GF-D8 (cell line): ENCODE measurements around the gene DBI.

Source experiments
- DNase-seq: peaks from one replicate; lab custom pipeline; 2025; lab: John Stamatoyannopoulos, UW

Gene DBI

DNA sequence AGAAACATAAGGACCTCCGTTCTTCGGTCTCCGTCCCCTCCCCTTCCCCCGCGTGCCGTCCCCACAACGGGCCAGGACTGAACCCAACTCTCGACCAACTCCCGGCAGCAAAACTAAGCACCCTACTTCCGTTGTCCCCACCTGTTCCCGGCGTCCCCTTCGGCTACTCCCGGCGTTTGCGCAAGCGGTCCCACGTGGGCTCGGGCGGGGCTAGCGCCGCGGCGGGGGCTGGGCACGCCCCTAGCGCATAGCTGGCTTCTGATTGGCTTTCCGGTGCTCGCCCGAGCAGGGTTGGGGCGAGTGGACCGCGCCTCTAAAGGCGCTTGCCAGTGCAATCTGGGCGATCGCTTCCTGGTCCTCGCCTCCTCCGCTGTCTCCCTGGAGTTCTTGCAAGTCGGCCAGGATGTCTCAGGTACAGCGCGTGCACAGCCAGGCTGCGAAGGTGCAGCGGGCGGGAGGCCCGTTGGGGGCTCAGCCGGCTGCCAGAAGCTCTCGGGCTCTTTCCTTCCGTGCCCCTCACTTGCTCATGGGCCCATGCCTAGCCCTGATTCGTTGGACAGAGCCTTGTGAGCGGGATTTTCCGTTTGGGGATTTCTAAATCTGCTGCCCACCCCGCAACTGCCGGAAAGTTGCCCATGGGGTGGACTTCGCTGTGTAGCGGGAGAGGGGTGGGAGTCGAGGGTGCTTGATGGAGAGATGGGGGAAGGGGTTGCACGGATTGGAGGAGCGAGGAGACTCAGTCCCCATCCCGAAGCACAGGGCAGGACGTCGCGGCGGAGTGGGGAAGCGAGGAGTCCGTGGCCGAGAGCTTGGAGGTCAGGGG lies at the start of gene DBI, which contains the start of gene C2orf76:
DBI (plus strand) TSS at position 329 of the 823 bp plus-strand sequence; CDS start at position 404, 75 bp downstream.
C2orf76 (minus strand) TSS at position 186 of the 823 bp plus-strand sequence. CDS start 26,875 bp downstream, outside the sequence.
- DNase-seq = peak; percentile 91

DNA sequence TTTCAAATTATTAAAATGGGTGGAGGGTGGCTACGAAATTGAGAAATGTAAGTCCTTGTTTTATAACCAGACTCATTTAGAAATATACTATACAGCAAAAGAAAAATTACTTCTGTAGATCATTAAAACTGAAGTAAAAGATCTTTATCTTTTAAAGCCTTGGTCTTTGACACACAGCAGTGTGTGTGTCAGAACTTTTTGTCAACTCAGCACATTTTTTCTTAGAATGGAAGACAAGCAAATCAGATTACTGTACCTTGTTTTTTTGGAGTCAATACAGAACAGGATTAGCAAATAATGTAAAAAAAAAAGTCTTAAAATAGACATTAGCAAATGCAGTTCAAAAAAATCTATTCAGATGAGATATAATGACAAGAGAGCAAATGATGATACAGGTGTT lies 49.2 kb upstream of the DBI start:
- DNase-seq = no peak

DNA sequence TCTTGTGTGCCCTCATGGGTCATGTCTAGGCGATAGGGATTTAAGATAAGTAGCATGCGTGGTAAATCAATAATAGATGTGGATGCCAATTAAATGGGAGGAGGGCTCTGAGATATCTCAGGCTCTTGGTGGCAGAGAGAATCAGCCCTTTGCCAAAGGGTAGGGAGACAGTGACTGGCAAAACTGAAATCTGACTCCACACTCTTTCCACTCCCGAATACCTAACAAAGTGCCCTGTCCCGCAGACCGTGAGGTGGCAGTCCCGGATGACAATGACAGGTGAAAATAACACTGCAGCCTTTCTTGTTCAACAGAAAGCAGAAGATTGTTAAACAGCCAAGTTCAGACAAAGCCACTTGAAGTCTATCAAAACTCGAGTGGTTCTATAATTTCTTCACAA lies 47.2 kb upstream of the DBI start:
- no peak for DNase-seq

DNA sequence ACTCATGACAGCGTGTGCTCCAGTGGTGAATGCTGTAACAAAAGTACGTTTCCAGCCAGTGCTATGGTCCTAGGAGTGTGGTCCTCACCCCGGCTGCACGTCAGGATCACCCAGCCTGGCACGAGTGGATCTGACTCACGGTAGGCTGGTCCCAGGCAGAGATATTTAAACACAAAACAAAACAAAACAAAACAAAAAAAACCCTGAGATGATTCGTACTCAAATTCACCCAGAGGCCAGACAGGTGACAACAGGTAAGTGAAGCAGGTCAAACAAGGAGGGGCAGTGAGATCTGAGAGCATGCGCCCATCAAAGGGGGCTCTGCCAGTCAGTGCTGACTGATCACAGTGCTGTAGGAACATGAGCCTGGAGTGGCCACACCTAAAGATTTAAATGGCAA lies 43.3 kb upstream of the DBI start:
- no peak for DNase-seq

DNA sequence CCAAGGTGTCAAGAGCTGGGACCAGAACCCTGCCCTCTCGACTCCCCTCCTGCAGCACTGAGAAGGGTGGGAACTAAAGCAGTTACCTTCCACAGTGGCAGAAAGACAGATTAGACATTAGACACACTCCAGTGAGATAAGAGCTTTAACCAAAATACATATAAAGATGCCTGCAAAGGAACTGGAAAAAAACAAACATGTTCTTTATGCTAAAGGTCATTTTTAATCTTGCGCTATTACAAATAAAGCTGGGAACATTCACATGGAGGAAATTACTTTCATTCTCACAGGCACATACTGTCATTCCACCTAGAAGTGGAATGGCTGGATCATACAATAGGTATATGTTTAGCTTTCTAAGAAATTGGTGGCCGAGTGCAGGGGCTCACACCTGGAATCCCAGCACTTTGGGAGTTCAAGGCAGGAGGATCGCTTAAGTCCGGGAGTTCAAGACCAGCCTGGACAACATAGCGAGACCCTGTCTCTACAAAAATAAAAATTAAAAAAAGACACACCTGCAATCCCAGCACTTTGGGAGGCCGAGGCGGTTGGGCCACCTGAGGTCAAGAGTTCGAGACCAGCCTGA lies 42.0 kb upstream of the DBI start:
- DNase-seq = no peak

DNA sequence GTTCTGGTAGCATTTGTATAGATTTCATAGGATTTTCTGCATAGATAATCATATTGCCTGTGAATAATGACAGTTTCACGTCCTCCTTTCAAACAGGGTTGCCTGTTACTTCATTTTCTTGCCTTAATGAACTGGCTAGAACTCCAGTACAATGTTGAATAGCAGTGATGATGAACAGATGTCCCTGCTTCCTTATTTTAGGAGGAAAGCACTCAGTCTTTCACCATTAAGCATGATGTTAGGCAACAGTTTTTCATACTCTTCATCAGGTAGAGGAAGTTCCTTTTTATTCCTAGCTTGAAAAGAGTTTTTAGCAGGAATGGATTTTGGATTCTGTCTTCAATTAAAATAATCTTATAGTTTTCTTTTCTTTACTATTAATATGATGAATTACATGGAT lies 39.8 kb upstream of the DBI start:
- DNase-seq = peak; percentile 92

DNA sequence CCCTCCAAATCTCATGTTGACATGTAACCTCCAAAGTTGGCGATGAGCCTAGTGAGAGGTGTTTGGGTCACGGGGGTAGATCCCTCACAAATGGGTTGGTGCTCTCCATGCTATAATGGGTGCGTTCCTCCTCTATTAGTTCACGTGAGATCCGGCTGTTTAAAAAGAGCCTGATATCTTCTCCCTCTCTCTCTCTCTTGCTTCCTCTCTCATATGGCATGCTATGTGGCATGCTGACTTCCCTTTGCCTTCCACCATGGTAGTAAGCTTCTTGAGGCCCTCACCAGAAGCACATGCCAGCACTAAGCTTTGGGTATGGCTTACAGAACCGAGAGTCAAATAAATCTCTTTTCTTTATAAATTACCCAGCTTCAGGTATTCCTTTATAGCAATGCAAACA lies 39.3 kb upstream of the DBI start:
- no peak for DNase-seq

DNA sequence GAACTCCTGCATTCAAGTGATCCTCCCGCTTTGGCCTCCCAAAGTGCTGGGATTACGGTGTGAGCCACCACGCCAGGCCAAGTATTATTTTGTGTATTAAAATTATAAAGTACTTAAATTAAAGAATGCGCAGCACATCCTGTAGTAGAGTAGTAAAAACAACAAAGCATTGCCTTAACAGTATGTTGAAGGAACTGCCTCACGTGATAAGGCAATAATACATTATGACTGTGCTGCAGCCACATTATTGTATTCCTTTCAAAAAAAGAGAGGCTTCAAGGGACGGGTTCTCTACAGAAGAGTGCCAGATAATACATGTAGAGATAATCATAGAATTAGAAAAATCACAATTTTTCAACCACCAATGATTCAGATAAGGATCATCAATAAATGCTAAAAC lies 33.8 kb upstream of the DBI start:
- DNase-seq = no peak

DNA sequence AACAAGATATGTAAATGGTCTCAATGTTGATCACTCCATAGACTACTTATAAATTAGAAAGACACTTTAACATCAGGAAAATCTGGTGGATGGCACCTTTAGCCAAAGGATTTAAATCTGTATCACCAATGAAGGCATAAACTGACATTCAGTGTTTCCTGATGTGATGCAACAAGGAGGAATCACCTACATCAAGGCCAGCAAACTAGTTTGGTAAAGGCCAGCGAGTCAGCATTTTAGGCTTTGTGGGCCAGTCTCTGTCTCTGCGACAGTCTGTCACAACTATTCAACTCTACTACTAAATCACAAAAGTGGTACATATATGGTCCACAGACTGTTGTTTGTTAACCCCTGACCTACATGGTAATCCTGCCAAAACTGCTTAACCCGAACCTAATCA lies 33.4 kb upstream of the DBI start:
- DNase-seq = no peak

DNA sequence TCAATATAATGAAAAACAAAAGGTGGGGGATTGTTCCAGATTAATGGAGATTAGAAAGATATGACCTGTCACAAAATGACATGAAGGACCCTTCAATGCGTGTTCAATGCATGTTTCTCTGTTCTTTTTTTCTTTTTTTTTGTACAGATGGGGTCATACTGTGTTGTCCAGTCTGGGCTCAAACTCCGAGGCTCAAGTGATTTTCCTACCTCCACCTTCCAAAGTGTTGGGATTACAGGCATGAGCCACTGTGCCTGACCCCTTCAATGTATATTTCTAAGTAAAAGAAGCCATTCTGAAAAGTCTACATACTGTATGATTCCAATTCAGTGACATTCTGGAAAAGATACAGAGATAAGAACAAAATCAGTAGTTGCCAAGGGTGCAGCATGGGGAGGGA lies 32.9 kb upstream of the DBI start:
- no peak for DNase-seq

DNA sequence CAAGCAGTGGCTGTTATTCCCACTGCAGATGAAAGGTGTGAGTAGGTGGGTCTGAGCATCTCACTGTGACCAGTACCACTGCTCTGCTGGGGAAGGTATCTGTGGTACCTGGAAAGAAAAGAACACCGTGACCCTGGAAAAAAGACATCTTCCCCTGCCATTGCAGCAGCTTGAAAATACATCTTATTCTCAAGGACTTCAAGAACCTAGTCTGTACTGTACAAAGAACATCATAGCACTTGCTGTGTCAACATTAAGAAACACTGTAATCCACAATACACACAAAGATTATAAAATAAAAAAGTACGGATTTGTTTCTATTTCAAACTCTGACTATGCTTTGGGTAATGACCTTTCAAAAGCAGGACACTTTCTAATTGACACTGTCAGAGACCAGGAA lies 29.0 kb upstream of the DBI start:
- no peak for DNase-seq

DNA sequence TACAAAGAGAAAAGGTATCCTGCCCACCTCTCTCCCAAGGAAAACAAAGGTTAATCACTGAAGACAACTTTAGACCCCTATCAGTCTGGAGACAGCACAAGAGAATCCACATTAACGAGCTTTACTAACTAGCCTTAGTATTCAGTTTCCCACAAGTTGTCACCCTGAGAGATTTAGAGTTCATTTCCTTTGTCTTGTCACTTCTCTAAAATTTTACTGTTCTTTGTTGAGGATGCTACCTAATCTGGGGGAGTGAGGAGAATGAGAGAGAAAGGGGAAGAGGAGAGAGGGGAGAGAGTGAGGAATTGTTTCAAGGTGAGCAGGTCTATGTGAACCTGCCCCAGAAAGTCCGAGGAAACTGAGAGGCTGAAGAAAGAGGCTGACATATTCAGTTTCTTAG lies 28.5 kb upstream of the DBI start:
- no peak for DNase-seq

DNA sequence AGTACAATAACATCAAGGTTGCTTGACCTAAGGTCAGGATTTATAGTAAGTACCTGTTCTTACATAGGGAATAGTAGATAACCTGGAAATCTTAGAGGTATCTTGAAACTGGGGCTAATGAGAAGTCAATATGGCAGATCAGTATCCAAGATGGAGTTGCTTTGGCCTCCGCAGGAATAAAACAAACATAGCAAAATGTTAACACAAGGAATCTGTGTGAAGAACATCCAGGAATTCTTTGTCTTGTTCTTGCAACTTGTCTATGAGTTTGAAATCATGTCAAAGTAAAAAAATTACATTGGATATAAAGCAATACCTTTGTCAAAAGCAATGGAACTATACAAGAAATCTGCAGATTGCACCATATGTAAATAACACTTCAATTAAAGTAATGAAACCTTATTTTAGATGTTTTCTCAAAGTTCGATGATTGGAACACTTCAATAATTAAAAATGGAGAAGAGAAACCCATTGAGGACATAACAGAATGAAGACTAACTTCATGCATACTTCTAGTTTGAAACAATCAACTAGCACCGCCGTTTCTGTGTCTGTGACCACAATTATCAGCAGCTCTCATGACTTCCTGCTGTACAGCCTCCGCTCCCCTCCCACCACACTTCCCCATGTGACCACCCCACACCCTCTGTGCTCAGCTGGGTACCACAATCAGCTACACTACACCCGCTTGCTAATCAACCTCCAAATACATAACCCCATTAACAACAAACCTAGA lies 27.8 kb upstream of the DBI start:
- peak; percentile 74 for DNase-seq

DNA sequence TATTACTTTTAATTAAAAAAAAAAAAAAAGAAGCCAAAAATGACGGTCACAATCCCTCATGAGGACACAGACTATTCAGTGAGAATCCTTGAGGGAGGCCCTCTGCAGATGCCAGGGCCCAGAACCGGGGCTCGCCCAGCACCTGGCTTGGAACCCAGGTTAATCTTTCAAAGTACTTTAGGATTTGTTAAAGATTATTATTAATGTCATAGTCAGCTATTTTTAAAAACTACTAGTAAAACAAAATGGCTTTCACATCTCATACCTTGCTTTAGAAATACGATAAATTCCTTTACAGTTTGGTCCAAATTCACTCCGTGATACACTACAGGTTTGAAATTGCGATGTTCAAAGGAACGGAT lies 27.2 kb upstream of the DBI start:
- DNase-seq = no peak

DNA sequence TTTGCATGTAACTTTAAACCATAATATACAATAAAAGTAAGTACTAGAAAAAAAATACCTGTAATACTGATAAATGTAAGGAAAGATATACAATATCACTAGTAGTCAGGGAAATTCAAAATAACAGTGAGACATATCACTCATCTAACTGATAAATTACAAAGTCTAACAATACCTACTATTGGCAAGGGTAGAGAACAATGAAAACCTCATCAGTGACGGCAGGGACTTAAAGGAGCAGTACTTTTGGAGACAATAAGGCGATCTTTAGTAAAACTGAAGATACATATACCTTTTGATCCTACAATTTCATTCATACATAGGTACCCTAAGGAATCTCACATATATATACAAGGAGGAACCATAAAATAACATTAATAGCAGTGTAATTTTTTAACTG lies 25.1 kb upstream of the DBI start:
- DNase-seq = no peak

DNA sequence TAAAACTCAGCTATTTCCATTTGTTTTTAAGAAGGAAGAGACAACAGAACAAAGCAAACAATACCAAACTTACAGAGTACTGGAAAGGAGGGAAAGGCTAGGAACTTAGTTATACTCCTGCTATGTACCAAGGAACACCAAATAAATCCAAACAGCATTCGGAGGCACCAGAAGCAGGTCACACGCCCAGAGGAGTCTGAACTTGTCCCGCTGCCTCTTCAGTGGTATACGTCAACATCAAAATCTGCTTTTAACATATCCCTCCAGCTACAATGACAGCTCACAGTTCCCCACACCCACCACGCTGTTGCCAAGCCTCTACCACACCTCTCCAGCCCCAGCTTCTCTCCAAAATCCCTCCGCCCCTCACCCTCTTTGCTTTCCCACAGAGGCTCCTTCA lies 17.5 kb upstream of the DBI start:
- DNase-seq = no peak

DNA sequence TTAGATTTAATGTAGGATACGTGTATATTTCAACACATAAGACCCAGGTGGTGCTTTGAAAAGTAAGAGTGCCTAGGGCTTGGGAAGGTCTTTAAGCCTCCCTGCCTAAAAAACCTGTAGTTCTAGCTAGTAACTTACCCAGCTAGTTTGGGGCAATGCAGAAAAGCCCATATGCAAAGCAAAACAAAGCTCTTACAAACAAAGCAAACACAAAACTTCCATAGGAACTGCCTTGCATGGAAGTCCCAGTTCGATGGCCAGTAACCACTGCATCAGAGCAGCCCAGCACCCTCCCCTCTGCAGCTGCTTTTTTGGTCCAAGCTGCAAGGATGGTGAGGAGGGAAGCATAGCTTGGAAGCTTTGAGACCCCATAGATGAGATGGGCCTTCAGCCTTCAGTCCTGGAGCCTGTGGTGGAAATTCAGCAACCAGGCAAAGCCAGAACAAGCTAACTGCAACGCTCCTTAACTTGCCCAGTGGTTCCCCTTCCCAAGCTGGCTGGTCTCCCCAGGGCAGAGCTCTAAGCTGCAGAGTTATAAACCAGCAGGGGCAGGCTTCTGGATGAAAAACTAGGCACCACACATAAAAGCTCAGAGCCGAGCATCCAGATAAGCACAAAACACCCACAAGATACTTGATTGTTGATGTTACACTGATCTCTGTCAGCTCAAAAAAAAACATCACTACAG lies 16.3 kb upstream of the DBI start:
- DNase-seq = no peak

DNA sequence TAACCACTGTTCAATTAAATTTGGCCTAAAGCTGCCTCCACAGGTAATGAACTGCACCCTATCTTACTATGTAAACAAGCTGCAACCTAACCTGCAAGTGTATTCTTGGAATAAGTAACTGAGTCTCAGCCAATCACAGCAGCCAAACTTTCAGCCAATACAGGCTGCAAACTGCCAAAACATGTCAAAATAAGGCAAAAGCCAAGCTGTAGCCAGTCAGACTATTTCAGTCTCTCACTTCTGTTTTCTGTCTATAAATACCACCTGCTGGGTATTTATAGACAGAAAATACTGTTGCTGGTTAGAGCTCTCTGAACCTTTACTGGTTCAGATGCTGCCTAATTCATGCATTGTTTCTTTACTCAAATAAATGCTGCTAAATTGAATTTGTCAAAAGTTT lies 14.4 kb upstream of the DBI start:
- DNase-seq = no peak

DNA sequence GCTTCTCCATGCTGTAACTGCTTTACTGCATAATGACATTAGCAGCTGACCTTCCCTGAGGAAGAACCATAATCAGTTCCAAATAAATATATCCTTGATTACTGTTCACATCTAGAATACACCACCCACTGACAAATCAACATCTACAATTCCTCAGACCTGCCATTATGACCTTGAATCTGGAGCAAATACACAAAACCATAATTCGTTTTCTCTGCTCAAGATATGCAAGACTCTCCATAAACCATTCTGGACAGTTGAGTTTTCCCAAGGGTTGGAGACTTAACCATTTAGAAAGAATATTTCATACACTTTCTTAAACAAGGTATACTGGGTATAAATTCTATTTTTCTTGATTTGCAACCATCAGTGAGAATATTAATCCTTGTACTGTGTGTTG lies 11.9 kb upstream of the DBI start:
- no peak for DNase-seq

DNA sequence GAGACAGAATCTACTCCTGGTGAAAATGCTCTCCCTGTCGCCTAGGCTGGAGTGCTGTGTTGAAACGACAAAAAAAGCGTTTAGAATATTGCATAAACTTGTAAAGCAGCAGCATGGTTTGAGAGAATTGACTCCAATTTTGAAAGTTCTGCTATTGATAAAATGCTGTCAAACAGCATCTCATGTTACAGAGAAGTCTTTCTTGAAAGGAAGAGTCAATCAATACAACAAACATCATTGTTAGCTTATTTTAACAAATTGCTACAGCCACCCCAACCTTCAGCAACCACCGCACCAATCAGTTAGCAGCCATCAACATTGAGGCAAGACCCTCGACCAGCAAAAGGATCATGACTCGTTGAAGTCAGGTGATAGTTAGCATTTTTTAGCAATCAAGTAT lies 7.0 kb upstream of the DBI start:
- DNase-seq = no peak

DNA sequence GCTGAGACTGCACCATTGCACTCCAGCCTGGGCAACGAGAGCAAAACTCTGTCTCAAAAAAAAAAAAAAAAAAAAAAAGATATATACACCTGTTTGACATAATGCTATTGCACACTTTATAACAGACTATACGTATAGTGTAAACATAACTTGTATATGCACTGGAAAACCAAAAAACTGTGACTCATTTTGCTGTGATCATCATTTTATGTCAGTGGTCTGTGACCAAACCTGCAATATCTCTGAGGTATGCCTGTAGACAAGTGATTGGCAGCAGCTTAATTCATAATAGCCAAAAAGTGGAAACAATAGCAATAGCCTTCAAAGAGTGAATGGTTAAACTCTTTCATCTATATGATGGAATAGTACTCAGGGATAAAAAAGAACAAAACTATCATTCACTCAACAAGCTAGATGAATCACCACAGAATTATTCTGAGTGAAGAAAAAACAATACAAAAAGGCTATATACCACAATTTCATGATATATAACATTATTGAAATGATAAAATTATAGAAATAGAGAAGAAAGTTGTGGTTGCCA lies 6.3 kb upstream of the DBI start:
- DNase-seq = no peak

DNA sequence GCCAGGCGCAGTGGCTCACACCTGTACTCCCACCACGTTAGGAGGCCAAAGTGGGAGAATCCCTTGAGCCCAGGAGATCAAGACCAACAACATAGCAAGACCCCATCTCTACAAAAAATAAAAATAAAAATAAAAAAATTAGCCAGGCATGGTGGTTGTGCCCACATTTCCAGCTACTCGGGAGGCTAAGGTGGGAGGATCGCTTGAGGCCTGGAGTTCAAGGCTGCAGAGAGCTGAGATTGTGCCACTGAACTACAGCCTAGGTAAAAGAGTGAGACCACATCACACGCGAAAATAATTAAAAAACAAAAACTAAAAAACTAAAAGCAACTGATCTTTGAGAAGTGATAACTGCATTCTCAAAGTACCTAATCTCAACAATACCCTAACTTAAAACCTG lies 2.0 kb upstream of the DBI start:
- DNase-seq = no peak
